WTC11 (cell line): ENCODE data around the gene ERC2. TPM values are rescaled to one million over a fixed set of nuclear protein-coding genes. Genes with fewer than 3 reads are reported as not detected.

Source experiments
- ATAC-seq: fragments of 200-7000 bp; cut with Tn5 transposase; 2 replicates; pipeline ENCODE4 v1.10.0; 2021; ENCODE audit warnings: mild to moderate bottlenecking, moderate library complexity
- CTCF ChIA-PET: fragments of 300-600 bp; sonication (Branson Sonifier 250); formaldehyde crosslinking; loops from one replicate; lab custom pipeline; 2021; ENCODE audit warnings: antibody characterized with exemption; lab: Charles Lee
- POLR2A ChIA-PET: fragments of 350-600 bp; sonication (Branson Sonifier 250); formaldehyde crosslinking; loops from one replicate; lab custom pipeline; 2021; ENCODE audit warnings: antibody characterized with exemption; lab: Charles Lee
- DNase-seq: peaks from one replicate; pipeline ENCODE4 v3.0.0; 2021; ENCODE audit warnings: low spot score
- H3K27ac Mint-ChIP-seq: 2 replicates; pipeline ENCODE4 v1.8.0; 2021; ENCODE audit warnings: mixed read lengths
- H3K27me3 Mint-ChIP-seq: 2 replicates; pipeline ENCODE4 v1.8.0; 2021; ENCODE audit warnings: low read depth, mild to moderate bottlenecking, moderate library complexity, mixed read lengths
- H3K36me3 Mint-ChIP-seq: 2 replicates; pipeline ENCODE4 v1.8.0; 2021; ENCODE audit warnings: mixed read lengths
- H3K4me1 Mint-ChIP-seq: 2 replicates; pipeline ENCODE4 v1.8.0; 2022; ENCODE audit warnings: mixed read lengths
- H3K4me3 Mint-ChIP-seq: 2 replicates; pipeline ENCODE4 v1.8.0; 2021; ENCODE audit warnings: mild to moderate bottlenecking, moderate library complexity, mixed read lengths
- H3K9me3 Mint-ChIP-seq: 2 replicates; pipeline ENCODE4 v1.8.0; 2021; ENCODE audit warnings: mixed read lengths
- ATF6 ChIP-seq: sonication (generic); formaldehyde crosslinking; IDR thresholded peaks from 2 replicates; pipeline ENCODE4 v1.8.1; 2023; ENCODE audit warnings: mild to moderate bottlenecking, missing genetic modification reagents
- CREM ChIP-seq: sonication (generic); formaldehyde crosslinking; IDR thresholded peaks from 2 replicates; pipeline ENCODE4 v1.8.1; 2022; ENCODE audit warnings: mild to moderate bottlenecking, missing genetic modification reagents, moderate library complexity
- E2F4 ChIP-seq: sonication (generic); formaldehyde crosslinking; IDR thresholded peaks from 2 replicates; pipeline ENCODE4 v1.8.1; 2022; ENCODE audit warnings: low read depth, mild to moderate bottlenecking, moderate library complexity, missing genetic modification reagents, borderline replicate concordance
- E2F5 ChIP-seq: sonication (generic); formaldehyde crosslinking; IDR thresholded peaks from 2 replicates; pipeline ENCODE4 v1.8.1; 2022; ENCODE audit warnings: mild to moderate bottlenecking, moderate library complexity, missing genetic modification reagents
- ETV6 ChIP-seq: sonication (generic); formaldehyde crosslinking; IDR thresholded peaks from 2 replicates; pipeline ENCODE4 v1.8.1; 2022; ENCODE audit warnings: mild to moderate bottlenecking, missing genetic modification reagents
- HMGA2 ChIP-seq: fragments of 250-450 bp; sonication (Bioruptor Pico); IDR thresholded peaks from 2 replicates; pipeline ENCODE4 v1.4.0; 2021; ENCODE audit warnings: mild to moderate bottlenecking, moderate library complexity
- NFE2L1 ChIP-seq: sonication (generic); formaldehyde crosslinking; IDR thresholded peaks from 2 replicates; pipeline ENCODE4 v1.8.1; 2023; ENCODE audit warnings: missing genetic modification reagents
- NFYB ChIP-seq: sonication (generic); formaldehyde crosslinking; conservative IDR thresholded peaks from 2 replicates; pipeline ENCODE4 v1.8.0; 2022; ENCODE audit warnings: low read depth, missing genetic modification reagents
- NR3C1 ChIP-seq: sonication (generic); formaldehyde crosslinking; conservative IDR thresholded peaks from 2 replicates; pipeline ENCODE4 v1.8.1; 2023; ENCODE audit warnings: low read depth, mild to moderate bottlenecking, missing genetic modification reagents
- PREB ChIP-seq: sonication (generic); formaldehyde crosslinking; IDR thresholded peaks from 2 replicates; pipeline ENCODE4 v1.8.1; 2022; ENCODE audit warnings: mild to moderate bottlenecking, missing genetic modification reagents, moderate library complexity, borderline replicate concordance
- PRRX2 ChIP-seq: fragments of 250-450 bp; sonication (Bioruptor Pico); IDR thresholded peaks from 2 replicates; pipeline ENCODE4 v1.8.0; 2021; ENCODE audit warnings: mild to moderate bottlenecking
- RORB ChIP-seq: fragments of 250-450 bp; sonication (Bioruptor Pico); IDR thresholded peaks from 2 replicates; pipeline ENCODE4 v1.9.0; 2021; ENCODE audit warnings: mild to moderate bottlenecking
- SMAD4 ChIP-seq: sonication (generic); formaldehyde crosslinking; IDR thresholded peaks from 2 replicates; pipeline ENCODE4 v1.8.0; 2022; ENCODE audit warnings: mild to moderate bottlenecking, missing genetic modification reagents
- ZNF281 ChIP-seq: sonication (generic); formaldehyde crosslinking; IDR thresholded peaks from 2 replicates; pipeline ENCODE4 v1.8.0; 2023; ENCODE audit warnings: mild to moderate bottlenecking, missing genetic modification reagents
- total RNA-seq: library from RNA; stranded (reverse); gene quantifications from 3 replicates; pipeline ENCODE4 v1.2.3, GENCODE V29; 2021
- TF ChIP-seq, protein P1 (sequence below): sonication (generic); formaldehyde crosslinking; IDR thresholded peaks from 2 replicates; pipeline ENCODE4 v1.8.0; 2022; ENCODE audit warnings: missing genetic modification reagents

Gene ERC2
- total RNA-seq, 1 experiment from 2014 or later: 23.5 TPM

GRCh38 chr3:55984626-55985025 is 483.6 kb downstream of the ERC2 start (continued):
- TF ChIP-seq PREB: no peak
- TF ChIP-seq, protein P1, sequence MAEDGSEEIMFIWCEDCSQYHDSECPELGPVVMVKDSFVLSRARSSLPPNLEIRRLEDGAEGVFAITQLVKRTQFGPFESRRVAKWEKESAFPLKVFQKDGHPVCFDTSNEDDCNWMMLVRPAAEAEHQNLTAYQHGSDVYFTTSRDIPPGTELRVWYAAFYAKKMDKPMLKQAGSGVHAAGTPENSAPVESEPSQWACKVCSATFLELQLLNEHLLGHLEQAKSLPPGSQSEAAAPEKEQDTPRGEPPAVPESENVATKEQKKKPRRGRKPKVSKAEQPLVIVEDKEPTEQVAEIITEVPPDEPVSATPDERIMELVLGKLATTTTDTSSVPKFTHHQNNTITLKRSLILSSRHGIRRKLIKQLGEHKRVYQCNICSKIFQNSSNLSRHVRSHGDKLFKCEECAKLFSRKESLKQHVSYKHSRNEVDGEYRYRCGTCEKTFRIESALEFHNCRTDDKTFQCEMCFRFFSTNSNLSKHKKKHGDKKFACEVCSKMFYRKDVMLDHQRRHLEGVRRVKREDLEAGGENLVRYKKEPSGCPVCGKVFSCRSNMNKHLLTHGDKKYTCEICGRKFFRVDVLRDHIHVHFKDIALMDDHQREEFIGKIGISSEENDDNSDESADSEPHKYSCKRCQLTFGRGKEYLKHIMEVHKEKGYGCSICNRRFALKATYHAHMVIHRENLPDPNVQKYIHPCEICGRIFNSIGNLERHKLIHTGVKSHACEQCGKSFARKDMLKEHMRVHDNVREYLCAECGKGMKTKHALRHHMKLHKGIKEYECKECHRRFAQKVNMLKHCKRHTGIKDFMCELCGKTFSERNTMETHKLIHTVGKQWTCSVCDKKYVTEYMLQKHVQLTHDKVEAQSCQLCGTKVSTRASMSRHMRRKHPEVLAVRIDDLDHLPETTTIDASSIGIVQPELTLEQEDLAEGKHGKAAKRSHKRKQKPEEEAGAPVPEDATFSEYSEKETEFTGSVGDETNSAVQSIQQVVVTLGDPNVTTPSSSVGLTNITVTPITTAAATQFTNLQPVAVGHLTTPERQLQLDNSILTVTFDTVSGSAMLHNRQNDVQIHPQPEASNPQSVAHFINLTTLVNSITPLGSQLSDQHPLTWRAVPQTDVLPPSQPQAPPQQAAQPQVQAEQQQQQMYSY (CRISPR knock-in tag): no peak
- TF ChIP-seq ETV6: no peak
- TF ChIP-seq ATF6 (CRISPR knock-in tag): no peak
- no peak for TF ChIP-seq E2F5
- TF ChIP-seq HMGA2: no peak
- no peak for TF ChIP-seq RORB (CRISPR knock-in tag)
- TF ChIP-seq NR3C1 (CRISPR knock-in tag): no peak
- TF ChIP-seq SMAD4 (CRISPR knock-in tag): no peak
- no peak for TF ChIP-seq NFYB (CRISPR knock-in tag)
- no peak for TF ChIP-seq NFE2L1 (CRISPR knock-in tag)

- H3K4me1 Mint-ChIP-seq: peaks cover 10% of the 10 kb centered on the region
- no peak overlapping the region for H3K27ac Mint-ChIP-seq
- TF ChIP-seq CREM (no peak), ZNF281 (CRISPR knock-in tag) (no peak), E2F4 (CRISPR knock-in tag) (no peak), PRRX2 (no peak)
- H3K36me3 Mint-ChIP-seq: no peaks in the 10 kb centered on the region
- no peak for ATAC-seq
- ChIA-PET POLR2A (interaction anchor here (0.6 kb wide), 1 partner anchor 330 kb away, joined by 3 read pairs; no protein-coding TSS in a partner anchor), CTCF (no interaction called here)
- H3K9me3 Mint-ChIP-seq: no peaks in the 10 kb centered on the region
- no peak overlapping the region for H3K4me3 Mint-ChIP-seq
- H3K27me3 Mint-ChIP-seq: no peaks in the 10 kb centered on the region
- no peak for DNase-seq
These were observed 489.3 kb downstream of the ERC2 start for GRCh38 chr3:55978953-55979352.
